GM23338 (cell line): Measurements from ENCODE around the gene RELCH. TPM values are rescaled to one million over a fixed set of nuclear protein-coding genes. Genes with fewer than 3 reads are reported as not detected.

Source experiments
- ATAC-seq: fragments of 200-7000 bp; cut with Tn5 transposase; 3 replicates; pipeline ENCODE4 v1.9.1; 2020
- DNase-seq: peaks from one replicate; pipeline ENCODE4 v3.0.0-alpha.2; 2015; ENCODE audit warnings: low spot score
- H2AFZ ChIP-seq: fragments of 200-600 bp; sonication (generic); 2 replicates; pipeline ENCODE4 v1.8.0; 2016; ENCODE audit warnings: antibody characterized with exemption, mild to moderate bottlenecking, moderate library complexity
- H3F3A ChIP-seq: fragments of 200-600 bp; sonication (generic); replicated peaks from 2 replicates; pipeline ENCODE4 v1.8.0; 2017; ENCODE audit warnings: antibody characterized with exemption, mixed run types, low read depth
- H3K27ac ChIP-seq: fragments of 200-600 bp; sonication (generic); 2 replicates; pipeline ENCODE4 v1.6.1; 2016; ENCODE audit warnings: low read depth
- H3K27me3 ChIP-seq: fragments of 200-600 bp; sonication (generic); 2 replicates; pipeline ENCODE4 v1.8.0; 2016; ENCODE audit warnings: mild to moderate bottlenecking, mixed run types, moderate library complexity; ENCODE audit not compliant: insufficient read depth
- H3K36me3 ChIP-seq: fragments of 200-600 bp; sonication (generic); 2 replicates; pipeline ENCODE4 v1.8.0; 2016; ENCODE audit warnings: mild to moderate bottlenecking; ENCODE audit not compliant: insufficient read depth
- H3K4me1 ChIP-seq: fragments of 200-600 bp; sonication (generic); 2 replicates; pipeline ENCODE4 v1.8.0; 2016; ENCODE audit warnings: mild to moderate bottlenecking, moderate library complexity; ENCODE audit not compliant: insufficient read depth
- H3K4me2 ChIP-seq: fragments of 200-600 bp; sonication (generic); 2 replicates; pipeline ENCODE4 v1.7.1; 2017; ENCODE audit warnings: mixed run types
- H3K4me3 ChIP-seq: fragments of 200-600 bp; sonication (generic); 2 replicates; pipeline ENCODE4 v1.6.1; 2016; ENCODE audit warnings: mixed run types
- H3K79me2 ChIP-seq: fragments of 200-600 bp; sonication (generic); replicated peaks from 2 replicates; pipeline ENCODE4 v1.8.0; 2017; ENCODE audit warnings: mild to moderate bottlenecking; ENCODE audit not compliant: insufficient read depth
- H3K9me2 ChIP-seq: fragments of 200-600 bp; sonication (generic); 2 replicates; pipeline ENCODE4 v1.8.0; 2017; ENCODE audit not compliant: insufficient read depth
- H4K20me1 ChIP-seq: fragments of 200-600 bp; sonication (generic); replicated peaks from 2 replicates; pipeline ENCODE4 v1.8.0; 2017; ENCODE audit warnings: mild to moderate bottlenecking; ENCODE audit not compliant: insufficient read depth
- H3K27ac Mint-ChIP-seq: 2 replicates; pipeline ENCODE4 v1.8.0; 2020; ENCODE audit warnings: inconsistent platforms, mild to moderate bottlenecking, moderate library complexity, mixed read lengths
- H3K27me3 Mint-ChIP-seq: 3 replicates; pipeline ENCODE4 v1.8.0; 2022; ENCODE audit warnings: low read depth, mild to moderate bottlenecking, moderate library complexity, mixed read lengths, inconsistent platforms; ENCODE audit not compliant: insufficient read depth, poor library complexity
- H3K36me3 Mint-ChIP-seq: 3 replicates; pipeline ENCODE4 v1.8.0; 2021; ENCODE audit warnings: low read depth, mild to moderate bottlenecking, inconsistent platforms, moderate library complexity, mixed read lengths
- H3K4me1 Mint-ChIP-seq: 3 replicates; pipeline ENCODE4 v1.8.0; 2020; ENCODE audit warnings: mild to moderate bottlenecking, inconsistent platforms, mixed read lengths
- H3K4me3 Mint-ChIP-seq: 3 replicates; pipeline ENCODE4 v1.8.0; 2021; ENCODE audit warnings: moderate library complexity, mild to moderate bottlenecking, inconsistent platforms, mixed read lengths
- H3K9me3 Mint-ChIP-seq: 3 replicates; pipeline ENCODE4 v1.8.0; 2020; ENCODE audit warnings: moderate library complexity, mild to moderate bottlenecking, inconsistent platforms, mixed read lengths
- CTCF ChIP-seq, 2 experiments: fragments of 200-600 bp in 1 of 2; sonication (generic) in 1 of 2; conservative IDR thresholded peaks; 2 replicates each; pipeline versions ENCODE4 v1.5.1 to v1.6.1; 2016 to 2017; ENCODE audit warnings: antibody characterized with exemption in 2 of 2, low read depth in 2 of 2, mild to moderate bottlenecking in 2 of 2, moderate library complexity in 1 of 2
- ETS1 ChIP-seq: IDR thresholded peaks from 2 replicates; pipeline ENCODE4 v1.6.1; 2016; ENCODE audit warnings: antibody characterized with exemption
- EZH2phosphoT487 ChIP-seq: fragments of 200-600 bp; sonication (generic); IDR thresholded peaks from one replicate; pipeline ENCODE4 v1.8.1; 2018; ENCODE audit warnings: antibody characterized with exemption; ENCODE audit not compliant: unreplicated experiment
- NANOG ChIP-seq: IDR thresholded peaks from 2 replicates; pipeline ENCODE4 v1.6.1; 2016; ENCODE audit warnings: antibody characterized with exemption, borderline replicate concordance
- POLR2AphosphoS5 ChIP-seq: IDR thresholded peaks from 2 replicates; pipeline ENCODE4 v1.6.1; 2016; ENCODE audit warnings: antibody characterized with exemption, low read depth
- REST ChIP-seq: IDR thresholded peaks from one replicate; pipeline ENCODE4 v1.6.1; 2018; ENCODE audit warnings: antibody characterized with exemption; ENCODE audit not compliant: unreplicated experiment
- STAT1 ChIP-seq: IDR thresholded peaks from one replicate; pipeline ENCODE4 v1.6.1; 2016; ENCODE audit warnings: antibody characterized with exemption; ENCODE audit not compliant: unreplicated experiment
- ZNF462 ChIP-seq: fragments of 250-450 bp; sonication (Bioruptor Pico); IDR thresholded peaks from 2 replicates; pipeline ENCODE4 v1.5.0; 2020; ENCODE audit warnings: mild to moderate bottlenecking, moderate library complexity
- polyA plus RNA-seq: library from polyadenylated mRNA; unstranded; fragments of >200 nt; fragmentation: Nextera tagmentation; extraction: Ambion mirVana; gene quantifications from 2 replicates; pipeline ENCODE4 v1.2.1, GENCODE V29; 2016
- total RNA-seq: library from RNA; depleted of rRNA; stranded (reverse); fragments of >200 nt; shearing (Covaris generic); gene quantifications from 2 replicates; pipeline ENCODE4 v1.2.3, GENCODE V29; 2014

Gene RELCH
- total and polyA plus RNA-seq, 2 experiments from 2014 or later: 8.8 to 56.4 TPM

- no peak for TF ChIP-seq REST
Observed at GRCh38 chr18:62318228-62319180, 131.4 kb downstream of the RELCH start (continued).

- Histone ChIP-seq H3K4me2 (no peak overlapping the region), H2AFZ (no peak overlapping the region), H3K4me3 (no peak overlapping the region), H3K36me3 (no peaks in the 10 kb centered on the region), H3K27me3 (peaks cover 14% of the 10 kb centered on the region), H3F3A (peaks cover 8% of the 10 kb centered on the region), H3K4me1 (peaks cover 10% of the 10 kb centered on the region), H3K79me2 (no peaks in the 10 kb centered on the region), H4K20me1 (no peaks in the 10 kb centered on the region), H3K9me2 (no peaks in the 10 kb centered on the region), H3K27ac (no peak overlapping the region)
- Mint-ChIP-seq H3K27me3 (peaks cover 18% of the 10 kb centered on the region), H3K27ac (no peak overlapping the region), H3K4me1 (peaks cover 34% of the 10 kb centered on the region), H3K4me3 (no peak overlapping the region), H3K36me3 (no peaks in the 10 kb centered on the region), H3K9me3 (no peaks in the 10 kb centered on the region)
- ATAC-seq (no peak), DNase-seq (no peak)
- no peak for TF ChIP-seq ZNF462 (CRISPR knock-in tag)
- TF ChIP-seq NANOG: no peak
- no peak for TF ChIP-seq POLR2AphosphoS5
- TF ChIP-seq CTCF (conservative IDR thresholded peaks at IDR 0.05; ENCODE audit: low read depth in 2 of 2): no peak
- TF ChIP-seq EZH2phosphoT487: no peak
- TF ChIP-seq ETS1: no peak
- no peak for TF ChIP-seq STAT1
Observed at GRCh38 chr18:62321201-62321600, 134.1 kb downstream of the RELCH start.
